ENCODE results near the gene GMNN.

- no peak for TF ChIP-seq CTCF (IDR thresholded peaks at IDR 0.05)
- no peak for TF ChIP-seq POLR2A (IDR thresholded peaks at IDR 0.05)
Measured at GRCh38 chr6:24795106-24795505, 20.4 kb downstream of the GMNN start.
